ENCODE data around the gene FAM53A. TPM values are rescaled to one million over a fixed set of nuclear protein-coding genes. Genes with fewer than 3 reads are reported as not detected.

FAM53A gene, protein sequence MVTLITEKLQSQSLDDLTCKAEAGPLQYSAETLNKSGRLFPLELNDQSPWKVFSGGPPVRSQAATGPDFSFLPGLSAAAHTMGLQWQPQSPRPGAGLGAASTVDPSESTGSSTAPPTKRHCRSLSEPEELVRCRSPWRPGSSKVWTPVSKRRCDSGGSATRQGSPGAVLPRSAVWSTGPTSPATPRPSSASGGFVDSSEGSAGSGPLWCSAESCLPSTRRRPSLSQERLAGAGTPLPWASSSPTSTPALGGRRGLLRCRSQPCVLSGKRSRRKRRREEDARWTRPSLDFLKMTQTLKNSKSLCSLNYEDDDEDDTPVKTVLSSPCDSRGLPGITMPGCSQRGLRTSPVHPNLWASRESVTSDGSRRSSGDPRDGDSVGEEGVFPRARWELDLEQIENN
- total RNA-seq (under 1 TPM in 1 of 5 donors, not detected in 4; 0.73 TPM), polyA plus RNA-seq (1 to 10 TPM; 1.4 to 2.8 (median 2.1) TPM)
- long read RNA-seq, donor 1 = 0 reads
- long read RNA-seq, donor 2 = 0 reads
- long read RNA-seq, donor 3 = 0 reads
- long read RNA-seq, donor 4 = 0 reads
- long read RNA-seq, donor 5 = 0 reads
- long read RNA-seq, donor 6 = 0 reads
- long read RNA-seq, donor 7 = 0 reads
- long read RNA-seq, donor 8 = 0 reads
- long read RNA-seq, donor 9 = 0 reads
- long read RNA-seq, donor 10 = 0 reads

DNA sequence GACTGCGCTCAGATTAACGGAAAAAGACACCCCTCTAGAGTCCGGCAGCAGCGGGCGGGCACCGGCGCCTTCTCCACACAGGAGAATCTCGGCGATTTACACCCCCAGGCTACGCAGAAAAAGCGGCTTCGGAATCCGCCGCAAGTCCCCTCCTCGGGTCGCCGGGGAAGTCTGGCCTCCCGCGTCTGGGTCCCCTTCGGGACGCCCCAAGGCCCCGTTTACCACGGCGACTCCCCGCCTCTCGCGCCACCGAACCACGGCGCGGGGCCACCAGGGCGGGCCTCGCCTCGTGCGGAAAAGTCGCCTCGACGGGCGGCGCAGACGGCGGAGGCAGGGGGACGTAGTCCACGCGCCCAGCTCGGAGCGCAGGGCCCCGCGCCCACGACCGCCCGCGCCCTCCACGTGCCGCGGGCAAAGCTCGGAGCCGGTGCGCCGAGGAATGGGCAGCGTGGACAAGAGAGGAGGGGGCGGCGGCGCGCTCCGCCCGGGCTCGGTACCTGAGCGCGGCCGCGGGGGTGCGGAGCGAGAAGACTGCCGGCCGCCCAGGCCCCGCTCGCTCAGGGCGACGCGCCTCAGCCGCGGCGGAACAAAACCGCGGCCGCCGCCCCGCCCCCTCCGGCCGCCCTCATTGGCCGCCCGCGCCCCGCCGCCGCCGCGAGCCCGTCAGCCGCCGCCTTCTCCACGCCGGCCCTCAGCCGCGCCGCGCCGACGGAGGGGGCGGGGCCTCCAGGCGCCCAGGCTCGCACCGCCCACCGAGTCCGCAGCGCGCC is at the start of gene FAM53A:
Gene FAM53A, minus strand, starts transcription at position 578 of the 770 bp plus-strand sequence. CDS start 15,572 bp downstream, outside the sequence.
- Histone ChIP-seq H3K9me3 (no peaks in the 10 kb centered on the region), H3K4me3 (peak within 1 kb of the TSS; percentile 70 to 81 (median 72)), H3K27ac (peak within 1 kb of the TSS; percentile 79 to 91 (median 85)), H3K4me1 (peaks cover 8 to 28% (median 19%) of the 10 kb centered on the region in 4 donors), H3K27me3 (no peaks in the 10 kb centered on the region), H3K36me3 (no peaks in the 10 kb centered on the region)
- TF ChIP-seq POLR2A (IDR thresholded peaks at IDR 0.05) (no peak), EP300 (IDR thresholded peaks at IDR 0.05) (no peak), POLR2AphosphoS5 (IDR thresholded peaks at IDR 0.05) (no peak)
- TF ChIP-seq, protein P1, sequence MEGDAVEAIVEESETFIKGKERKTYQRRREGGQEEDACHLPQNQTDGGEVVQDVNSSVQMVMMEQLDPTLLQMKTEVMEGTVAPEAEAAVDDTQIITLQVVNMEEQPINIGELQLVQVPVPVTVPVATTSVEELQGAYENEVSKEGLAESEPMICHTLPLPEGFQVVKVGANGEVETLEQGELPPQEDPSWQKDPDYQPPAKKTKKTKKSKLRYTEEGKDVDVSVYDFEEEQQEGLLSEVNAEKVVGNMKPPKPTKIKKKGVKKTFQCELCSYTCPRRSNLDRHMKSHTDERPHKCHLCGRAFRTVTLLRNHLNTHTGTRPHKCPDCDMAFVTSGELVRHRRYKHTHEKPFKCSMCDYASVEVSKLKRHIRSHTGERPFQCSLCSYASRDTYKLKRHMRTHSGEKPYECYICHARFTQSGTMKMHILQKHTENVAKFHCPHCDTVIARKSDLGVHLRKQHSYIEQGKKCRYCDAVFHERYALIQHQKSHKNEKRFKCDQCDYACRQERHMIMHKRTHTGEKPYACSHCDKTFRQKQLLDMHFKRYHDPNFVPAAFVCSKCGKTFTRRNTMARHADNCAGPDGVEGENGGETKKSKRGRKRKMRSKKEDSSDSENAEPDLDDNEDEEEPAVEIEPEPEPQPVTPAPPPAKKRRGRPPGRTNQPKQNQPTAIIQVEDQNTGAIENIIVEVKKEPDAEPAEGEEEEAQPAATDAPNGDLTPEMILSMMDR (IDR thresholded peaks at IDR 0.05) = no peak
- intact Hi-C loops (cut with DNase I; ENCODE audit: low total_unique reads) = no loop called here
- peak; percentile 97 for DNase-seq
- WGBS, 5 donors = 0 to 1% (median 1%) methylated on average over 14 to 106 of the region's 118 CpGs

DNA sequence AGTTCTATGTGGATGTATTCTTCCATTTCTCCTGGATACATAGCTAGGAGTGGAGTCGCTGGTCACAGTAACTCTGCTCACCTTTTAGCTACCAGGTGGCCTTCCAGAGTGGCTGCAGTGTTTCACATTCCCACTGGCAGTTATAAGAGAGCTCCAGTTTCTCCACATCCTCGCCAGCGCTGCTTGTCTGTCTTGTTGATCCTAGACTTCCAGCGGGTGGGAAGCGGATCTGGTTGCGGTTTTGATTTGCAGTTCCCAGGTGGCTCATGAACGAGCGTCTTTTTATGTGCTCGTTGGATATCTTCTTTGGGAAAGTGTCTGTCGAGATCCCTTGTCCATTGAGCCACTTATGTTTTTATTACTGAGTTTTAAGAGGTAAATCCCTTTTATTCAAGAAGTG is 48.8 kb upstream of the FAM53A start:
- H3K27me3 ChIP-seq = no peaks in the 10 kb centered on the region
- intact Hi-C loops (cut with DNase I; ENCODE audit: low total_unique reads) = no loop called here
- TF ChIP-seq EP300 (IDR thresholded peaks at IDR 0.05) (no peak), POLR2AphosphoS5 (IDR thresholded peaks at IDR 0.05) (no peak), POLR2A (IDR thresholded peaks at IDR 0.05) (no peak)
- TF ChIP-seq, protein P1 (IDR thresholded peaks at IDR 0.05) = no peak
- no peak overlapping the region for H3K4me3 ChIP-seq
- H3K36me3 ChIP-seq = peaks cover 18 to 87% (median 63%) of the 10 kb centered on the region in 4 donors
- DNase-seq = no peak
- H3K4me1 ChIP-seq = peaks cover 8 to 34% (median 24%) of the 10 kb centered on the region in 4 donors
- H3K27ac ChIP-seq = no peak overlapping the region
- 94 to 98% (median 97%) methylated on average over 10 of the region's 10 CpGs for WGBS, 5 donors
- peaks cover under 1 to 13% (median 5%) of the 10 kb centered on the region in 4 donors for H3K9me3 ChIP-seq

DNA sequence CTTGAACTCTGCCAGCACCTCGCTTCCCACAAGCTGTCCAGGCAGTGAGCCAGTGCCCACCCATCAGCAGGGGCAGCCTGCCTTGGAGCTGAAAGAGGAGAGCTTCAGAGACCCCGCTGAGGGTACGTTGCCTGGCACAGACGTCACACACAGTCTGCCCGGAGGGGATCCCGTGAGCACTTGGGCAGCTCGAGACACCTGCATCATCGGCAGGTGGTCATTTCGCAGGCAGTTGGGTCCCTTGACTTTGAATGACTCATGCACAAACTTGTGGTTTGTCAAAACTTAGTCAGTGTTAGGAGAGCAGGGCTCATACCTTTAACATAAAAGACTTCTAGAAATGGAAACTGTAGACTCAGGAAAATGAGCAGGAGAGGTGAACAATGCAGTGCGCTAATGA is 47.1 kb upstream of the FAM53A start:
- H3K4me1 ChIP-seq = peaks cover 23 to 51% (median 39%) of the 10 kb centered on the region in 4 donors
- intact Hi-C loops (cut with DNase I; ENCODE audit: low total_unique reads) = no loop called here
- no peaks in the 10 kb centered on the region for H3K27me3 ChIP-seq
- TF ChIP-seq EP300 (IDR thresholded peaks at IDR 0.05) = no peak
- TF ChIP-seq POLR2AphosphoS5 (IDR thresholded peaks at IDR 0.05) = no peak
- TF ChIP-seq, protein P1 (IDR thresholded peaks at IDR 0.05) = no peak
- TF ChIP-seq POLR2A (IDR thresholded peaks at IDR 0.05) = no peak
- no peaks in the 10 kb centered on the region for H3K9me3 ChIP-seq
- H3K4me3 ChIP-seq = no peak overlapping the region
- no peak for DNase-seq
- WGBS, 5 donors = 86 to 96% (median 90%) methylated on average over 8 to 10 of the region's 10 CpGs
- peaks cover 9 to 74% (median 50%) of the 10 kb centered on the region in 4 donors for H3K36me3 ChIP-seq
- H3K27ac ChIP-seq = no peak overlapping the region
